HL-60 (cell line): ENCODE results near the gene ITPRID2.

Experiments used
- DNase-seq, 2 experiments: peaks; one replicate each; pipeline ENCODE4 v3.0.0-alpha.2; 2010 to 2020; ENCODE audit warnings: low read depth in 1 of 2, low spot score in 1 of 2
- H3K27ac ChIP-seq: fragments of 250-450 bp; sonication (Bioruptor Pico); replicated peaks from 2 replicates; pipeline ENCODE4 v1.5.1; 2020; ENCODE audit warnings: mild to moderate bottlenecking, moderate library complexity
- H3K27me3 ChIP-seq: fragments of 250-450 bp; sonication (Bioruptor Pico); 2 replicates; pipeline ENCODE4 v1.5.1; 2021; ENCODE audit warnings: mild to moderate bottlenecking, moderate library complexity; ENCODE audit not compliant: insufficient read depth, poor library complexity, severe bottlenecking
- H3K4me3 ChIP-seq: replicated peaks from 2 replicates; pipeline ENCODE4 v1.5.1; 2011; ENCODE audit warnings: mild to moderate bottlenecking, control low read depth, low read length; ENCODE audit not compliant: insufficient read depth
- GABPA ChIP-seq: IDR thresholded peaks from 2 replicates; pipeline ENCODE4 v1.6.1; 2012; ENCODE audit warnings: low read depth
- POLR2AphosphoS5 ChIP-seq: IDR thresholded peaks from 2 replicates; pipeline ENCODE4 v1.6.1; 2012; ENCODE audit warnings: low read depth
- REST ChIP-seq: IDR thresholded peaks from 2 replicates; pipeline ENCODE4 v1.6.1; 2012; ENCODE audit warnings: low read depth; ENCODE audit not compliant: insufficient replicate concordance
- SPI1 ChIP-seq: IDR thresholded peaks from 2 replicates; pipeline ENCODE4 v1.6.1; 2012; ENCODE audit warnings: low read depth, mild to moderate bottlenecking, borderline replicate concordance
- TF ChIP-seq, protein P1 (sequence below): IDR thresholded peaks from one replicate; pipeline ENCODE4 v1.5.1; 2011; ENCODE audit warnings: low read length, control low read depth, inconsistent platforms; ENCODE audit not compliant: insufficient read depth

ITPRID2 gene

DNA sequence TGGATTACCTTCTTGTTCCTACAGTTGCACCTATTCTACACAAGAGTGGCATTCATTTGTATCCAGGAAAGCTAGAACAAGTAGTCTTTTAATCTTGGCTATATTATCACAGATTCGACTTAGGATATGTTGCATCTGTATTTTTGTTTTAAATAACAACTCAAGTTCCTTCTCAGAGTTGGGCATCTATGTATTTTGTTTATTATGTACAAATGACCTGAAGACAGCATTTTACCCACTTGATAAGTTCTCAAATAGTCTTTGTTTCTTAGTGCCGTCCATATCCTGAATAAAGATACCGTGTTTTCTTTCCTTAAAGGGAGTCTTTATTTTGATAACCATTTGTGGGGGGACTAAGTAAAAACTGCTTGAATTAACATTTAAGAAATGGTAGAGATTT is 2.9 kb downstream of the ITPRID2 start:
- H3K4me3 ChIP-seq = no peak overlapping the region
- H3K27me3 ChIP-seq = no peaks in the 10 kb centered on the region
- H3K27ac ChIP-seq = no peak overlapping the region
- TF ChIP-seq POLR2AphosphoS5 (no peak), GABPA (no peak), REST (no peak), SPI1 (no peak)
- TF ChIP-seq, protein P1, sequence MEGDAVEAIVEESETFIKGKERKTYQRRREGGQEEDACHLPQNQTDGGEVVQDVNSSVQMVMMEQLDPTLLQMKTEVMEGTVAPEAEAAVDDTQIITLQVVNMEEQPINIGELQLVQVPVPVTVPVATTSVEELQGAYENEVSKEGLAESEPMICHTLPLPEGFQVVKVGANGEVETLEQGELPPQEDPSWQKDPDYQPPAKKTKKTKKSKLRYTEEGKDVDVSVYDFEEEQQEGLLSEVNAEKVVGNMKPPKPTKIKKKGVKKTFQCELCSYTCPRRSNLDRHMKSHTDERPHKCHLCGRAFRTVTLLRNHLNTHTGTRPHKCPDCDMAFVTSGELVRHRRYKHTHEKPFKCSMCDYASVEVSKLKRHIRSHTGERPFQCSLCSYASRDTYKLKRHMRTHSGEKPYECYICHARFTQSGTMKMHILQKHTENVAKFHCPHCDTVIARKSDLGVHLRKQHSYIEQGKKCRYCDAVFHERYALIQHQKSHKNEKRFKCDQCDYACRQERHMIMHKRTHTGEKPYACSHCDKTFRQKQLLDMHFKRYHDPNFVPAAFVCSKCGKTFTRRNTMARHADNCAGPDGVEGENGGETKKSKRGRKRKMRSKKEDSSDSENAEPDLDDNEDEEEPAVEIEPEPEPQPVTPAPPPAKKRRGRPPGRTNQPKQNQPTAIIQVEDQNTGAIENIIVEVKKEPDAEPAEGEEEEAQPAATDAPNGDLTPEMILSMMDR = no peak
- no peak for DNase-seq

DNA sequence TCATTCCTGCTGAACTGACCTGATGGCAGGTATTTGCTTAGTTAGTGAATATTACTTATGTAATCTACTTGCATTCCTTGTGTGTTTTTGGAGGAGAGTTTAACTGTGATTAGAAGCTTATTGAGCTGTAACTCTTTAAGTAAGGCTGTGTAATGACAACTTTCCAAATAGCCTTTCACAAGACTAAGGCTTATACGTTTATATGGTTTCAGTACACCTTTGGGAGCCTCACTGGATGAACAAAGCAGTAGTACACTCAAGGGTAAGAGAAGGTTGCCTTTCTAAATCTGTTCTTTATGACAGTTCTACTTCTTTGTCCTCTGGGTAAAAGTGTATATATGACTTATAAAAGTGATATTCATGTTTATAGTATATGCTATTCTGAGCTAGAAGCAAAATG is 4.3 kb downstream of the ITPRID2 start:
- DNase-seq = no peak
- no peak overlapping the region for H3K27ac ChIP-seq
- no peak overlapping the region for H3K4me3 ChIP-seq
- TF ChIP-seq SPI1 = no peak
- TF ChIP-seq, protein P1 = no peak
- TF ChIP-seq POLR2AphosphoS5 = no peak
- no peak for TF ChIP-seq GABPA
- TF ChIP-seq REST = no peak
- no peaks in the 10 kb centered on the region for H3K27me3 ChIP-seq

DNA sequence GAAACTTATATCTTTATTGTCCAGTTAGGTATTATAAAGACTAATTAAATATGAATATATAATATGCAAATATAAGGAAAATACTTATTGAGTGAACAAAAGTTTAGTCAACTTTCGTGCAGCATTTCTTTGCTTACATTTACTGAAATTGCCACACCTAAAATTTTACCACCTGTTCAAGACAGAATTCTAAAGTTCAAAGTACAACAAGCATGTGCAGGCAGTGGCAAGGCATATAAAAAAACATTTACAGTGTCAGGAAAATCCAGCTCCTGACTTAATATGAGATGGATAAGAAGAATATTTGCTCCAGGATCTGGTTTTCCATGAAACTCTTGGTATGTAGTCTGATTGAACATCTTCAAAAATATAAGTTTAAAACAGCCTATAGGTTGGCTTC is 4.8 kb downstream of the ITPRID2 start:
- Histone ChIP-seq H3K27ac (no peak overlapping the region), H3K27me3 (no peaks in the 10 kb centered on the region), H3K4me3 (no peak overlapping the region)
- DNase-seq = no peak
- TF ChIP-seq POLR2AphosphoS5 (no peak), SPI1 (no peak), REST (no peak), GABPA (no peak)
- TF ChIP-seq, protein P1 = no peak
